Sigmoid colon (tissue), 7 donors: ENCODE results near the gene FOXR1. TPM values are rescaled to one million over a fixed set of nuclear protein-coding genes. Genes with fewer than 3 reads are reported as not detected.
A peak's percentile ranks its signal among the peaks of the same experiment; 100 is the strongest.

Source experiments
- DNase-seq: peaks from one replicate; pipeline ENCODE4 v3.0.0-alpha.2; 2019
- H3K27ac ChIP-seq, 4 donors: fragments of 200-600 bp; sonication (generic); one replicate each; pipeline ENCODE4 v1.5.1; 2016 to 2019; ENCODE audit warnings: mild to moderate bottlenecking in 1 of 4
- H3K27me3 ChIP-seq, 3 donors: fragments of 200-600 bp; sonication (generic); one replicate each; pipeline ENCODE4 v1.5.1; 2019; ENCODE audit warnings: mild to moderate bottlenecking in 1 of 3
- H3K36me3 ChIP-seq, 4 donors: fragments of 200-600 bp; sonication (generic); one replicate each; pipeline ENCODE4 v1.5.1; 2016 to 2019
- H3K4me1 ChIP-seq, 4 donors: fragments of 200-600 bp; sonication (generic); one replicate each; pipeline ENCODE4 v1.5.1; 2017 to 2019
- H3K4me3 ChIP-seq, 4 donors: fragments of 200-600 bp; sonication (generic); one replicate each; pipeline ENCODE4 v1.5.1; 2017 to 2019; ENCODE audit warnings: mild to moderate bottlenecking in 2 of 4, moderate library complexity in 1 of 4
- H3K9me3 ChIP-seq, 4 donors: fragments of 200-600 bp in 3 of 4; sonication (generic) in 3 of 4; one replicate each; pipeline versions ENCODE4 v1.5.1 to v1.6.1; 2013 to 2019
- CTCF ChIP-seq, 4 experiments: fragments of 450-650 bp in 3 of 4; fragments of 200-600 bp in 1 of 4; IDR thresholded peaks; one replicate each; pipeline ENCODE4 v1.5.1; 2016 to 2019; ENCODE audit warnings: antibody characterized with exemption in 4 of 4, mild to moderate bottlenecking in 3 of 4, moderate library complexity in 2 of 4
- EP300 ChIP-seq, 4 donors: sonication (generic); formaldehyde crosslinking; IDR thresholded peaks; one replicate each; pipeline ENCODE4 v1.6.1; 2017; ENCODE audit warnings: antibody characterized with exemption in 4 of 4
- POLR2A ChIP-seq, 2 donors: fragments of 450-650 bp; IDR thresholded peaks; one replicate each; pipeline ENCODE4 v1.6.1; 2016; ENCODE audit warnings: antibody characterized with exemption in 2 of 2, mild to moderate bottlenecking in 2 of 2, moderate library complexity in 2 of 2
- POLR2AphosphoS5 ChIP-seq, 4 donors: sonication (generic); formaldehyde crosslinking; IDR thresholded peaks; one replicate each; pipeline ENCODE4 v1.6.1; 2017; ENCODE audit warnings: antibody characterized with exemption in 4 of 4
- WGBS, 2 donors: extraction: QIAGEN DNeasy Blood & Tissue Kit; methylation state at CpG; one replicate each; pipeline ENCODE4 v1.1.7; 2013; 5-methylcytosine and 5-hydroxymethylcytosine counted together
- intact Hi-C: fragments of 100-400 bp; cut with DNase I; formaldehyde crosslinking; loops from one replicate; pipeline ENCODE4 v1.15.1; 2023
- polyA plus RNA-seq, 3 donors: library from polyadenylated mRNA; stranded (reverse); fragments of 200-250 nt; gene quantifications; one replicate each; pipeline ENCODE4 v1.2.3, GENCODE V29; 2013
- total RNA-seq, 4 donors: library from RNA; depleted of rRNA; stranded (reverse); fragments of >200 nt; gene quantifications; one replicate each; pipeline ENCODE4 v1.1.0, GENCODE V29; 2016
- donor health status: healthy with polysubstance abuse.
- donor health status: Bipolar disorder and iron deficiency.
- donor health status: healthy.

The FOXR1 gene
- total and polyA plus RNA-seq, 7 donors, result not detected

- H3K27me3 ChIP-seq, result no peaks in the 10 kb centered on the region
- H3K4me3 ChIP-seq, result no peak overlapping the region
- intact Hi-C loops, result no loop called here
- no peaks in the 10 kb centered on the region for H3K9me3 ChIP-seq
- 24 to 69% methylated on average over 5 of the region's 5 CpGs for WGBS, 2 donors
- TF ChIP-seq POLR2AphosphoS5 (IDR thresholded peaks at IDR 0.05), result no peak
- no peak for TF ChIP-seq CTCF (IDR thresholded peaks at IDR 0.05)
- no peak for TF ChIP-seq EP300 (IDR thresholded peaks at IDR 0.05)
- TF ChIP-seq POLR2A (IDR thresholded peaks at IDR 0.05), result no peak
- DNase-seq, result no peak
- peaks cover 0 to 39% (median 33%) of the 10 kb centered on the region in 4 donors for H3K4me1 ChIP-seq
- H3K27ac ChIP-seq, result no peak overlapping the region
- H3K36me3 ChIP-seq, result peaks cover 14 to 70% (median 26%) of the 10 kb centered on the region in 4 donors
Observed at GRCh38 chr11:119021631-119022030, 50.1 kb downstream of the FOXR1 start.

GRCh38 chr11:119023741-119024140 lies 52.2 kb downstream of the FOXR1 start:
- H3K4me1 ChIP-seq, result peaks cover 0 to 28% (median 25%) of the 10 kb centered on the region in 4 donors

GRCh38 chr11:119024430-119025098 lies 53.0 kb downstream of the FOXR1 start:
- peak; percentile 57 for DNase-seq
- peak overlapping the region in 1 of 4 donors; percentile 15 for H3K27ac ChIP-seq
- TF ChIP-seq CTCF (IDR thresholded peaks at IDR 0.05) (no peak), POLR2A (IDR thresholded peaks at IDR 0.05) (no peak), EP300 (IDR thresholded peaks at IDR 0.05) (no peak), POLR2AphosphoS5 (IDR thresholded peaks at IDR 0.05) (no peak)
- no peak overlapping the region for H3K4me3 ChIP-seq
- H3K36me3 ChIP-seq, result peaks cover 14 to 69% (median 24%) of the 10 kb centered on the region in 4 donors
- H3K4me1 ChIP-seq, result peaks cover 0 to 28% (median 26%) of the 10 kb centered on the region in 4 donors
- intact Hi-C loops, result no loop called here
- H3K27me3 ChIP-seq, result no peaks in the 10 kb centered on the region
- 73 to 77% methylated on average over 15 of the region's 15 CpGs for WGBS, 2 donors
- H3K9me3 ChIP-seq, result no peaks in the 10 kb centered on the region

More at GRCh38 chr11:119023741-119024140, 52.2 kb downstream of the FOXR1 start:
- H3K9me3 ChIP-seq, result no peaks in the 10 kb centered on the region
- intact Hi-C loops, result no loop called here
- TF ChIP-seq CTCF (IDR thresholded peaks at IDR 0.05) (no peak), POLR2AphosphoS5 (IDR thresholded peaks at IDR 0.05) (no peak), POLR2A (IDR thresholded peaks at IDR 0.05) (no peak), EP300 (IDR thresholded peaks at IDR 0.05) (no peak)
- peaks cover 14 to 69% (median 24%) of the 10 kb centered on the region in 4 donors for H3K36me3 ChIP-seq
- H3K27me3 ChIP-seq, result no peaks in the 10 kb centered on the region
- DNase-seq, result no peak
- no peak overlapping the region for H3K27ac ChIP-seq
- no peak overlapping the region for H3K4me3 ChIP-seq

GRCh38 chr11:119025099-119025473 lies 53.5 kb downstream of the FOXR1 start:
- peaks cover 0 to 28% (median 26%) of the 10 kb centered on the region in 4 donors for H3K4me1 ChIP-seq
- no peak for TF ChIP-seq POLR2AphosphoS5 (IDR thresholded peaks at IDR 0.05)
- no peak for TF ChIP-seq EP300 (IDR thresholded peaks at IDR 0.05)
- TF ChIP-seq POLR2A (IDR thresholded peaks at IDR 0.05), result no peak
- no peak for TF ChIP-seq CTCF (IDR thresholded peaks at IDR 0.05)
- WGBS, 2 donors, result 65 to 79% methylated on average over 5 of the region's 5 CpGs
- intact Hi-C loops, result no loop called here
- peak overlapping the region in 1 of 4 donors; percentile 15 for H3K27ac ChIP-seq
- H3K4me3 ChIP-seq, result no peak overlapping the region
- no peaks in the 10 kb centered on the region for H3K27me3 ChIP-seq
- peaks cover 14 to 67% (median 24%) of the 10 kb centered on the region in 4 donors for H3K36me3 ChIP-seq
- DNase-seq, result peak; percentile 53
- H3K9me3 ChIP-seq, result no peaks in the 10 kb centered on the region
